Activated T-helper 1 cell treated with anti-CD3 and anti-CD28 coated beads, Interleukin-2, amount 50 U/mL, for 16 hours (primary cell): ENCODE measurements around the gene FBXL14.
A peak's percentile ranks its signal among the peaks of the same experiment; 100 is the strongest.

Source experiments
- DNase-seq, 2 donors: peaks; one replicate each; pipeline ENCODE4 v3.0.0-alpha.2; 2020; ENCODE audit warnings: low read depth in 1 of 2, low spot score in 1 of 2

The FBXL14 gene

GRCh38 chr12:1595026-1595561 lies 713 bp upstream of the FBXL14 start:
- no peak for DNase-seq

GRCh38 chr12:1594006-1594260 lies 448 bp downstream of the FBXL14 start:
- DNase-seq = no peak

- peak; percentile 36 to 38 for DNase-seq
Measured at GRCh38 chr12:1593174-1594005, 991 bp downstream of the FBXL14 start.

- peak; percentile 28 to 30 for DNase-seq
Measured at GRCh38 chr12:1592444-1593173, 1.8 kb downstream of the FBXL14 start.

- no peak for DNase-seq
Measured at GRCh38 chr12:1591543-1591942, 2.8 kb downstream of the FBXL14 start.

GRCh38 chr12:1591034-1591433 lies 3.3 kb downstream of the FBXL14 start:
- peak in 1 of 2 donors; percentile 11 for DNase-seq

GRCh38 chr12:1590221-1590979 lies 4.0 kb downstream of the FBXL14 start:
- DNase-seq = no peak

GRCh38 chr12:1588575-1588947 lies 5.8 kb downstream of the FBXL14 start:
- no peak for DNase-seq

- DNase-seq = no peak
Measured at GRCh38 chr12:1587927-1588574, 6.3 kb downstream of the FBXL14 start.

- DNase-seq = no peak
Measured at GRCh38 chr12:1584326-1584725, 10.1 kb downstream of the FBXL14 start.

- peak in 1 of 2 donors; percentile 41 for DNase-seq
Measured at GRCh38 chr12:1583421-1584078, 10.8 kb downstream of the FBXL14 start.

GRCh38 chr12:1582709-1583050 lies 11.7 kb downstream of the FBXL14 start:
- no peak for DNase-seq

- no peak for DNase-seq
Measured at GRCh38 chr12:1581973-1582708, 12.2 kb downstream of the FBXL14 start.

GRCh38 chr12:1580526-1580925 lies 13.9 kb downstream of the FBXL14 start:
- no peak for DNase-seq

GRCh38 chr12:1579651-1580435 lies 14.5 kb downstream of the FBXL14 start:
- DNase-seq = no peak

- no peak for DNase-seq
Measured at GRCh38 chr12:1576410-1577241, 17.8 kb downstream of the FBXL14 start.

- no peak for DNase-seq
Measured at GRCh38 chr12:1575408-1576401, 18.7 kb downstream of the FBXL14 start.
